Esophagus squamous epithelium (tissue), 5 donors: ENCODE data around the gene SETD5. TPM values are rescaled to one million over a fixed set of nuclear protein-coding genes. Genes with fewer than 3 reads are reported as not detected.

Source experiments
- DNase-seq: peaks from one replicate; lab custom pipeline; 2025; lab: John Stamatoyannopoulos, UW
- H3K27ac ChIP-seq, 4 donors: fragments of 200-600 bp; sonication (generic); one replicate each; pipeline ENCODE4 v1.5.1; 2016 to 2019; ENCODE audit warnings: mild to moderate bottlenecking in 1 of 4
- H3K27me3 ChIP-seq, 4 donors: fragments of 200-600 bp; sonication (generic); 1 replicate in 3 of 4; 2 replicates in 1 of 4; pipeline versions ENCODE4 v1.5.1 to v1.6.0; 2017 to 2021; ENCODE audit warnings: antibody characterized with exemption in 1 of 4
- H3K36me3 ChIP-seq, 3 donors: fragments of 200-600 bp; sonication (generic); one replicate each; pipeline ENCODE4 v1.5.1; 2016 to 2019
- H3K4me1 ChIP-seq, 3 donors: fragments of 200-600 bp; sonication (generic); one replicate each; pipeline ENCODE4 v1.5.1; 2017 to 2019
- H3K4me3 ChIP-seq, 4 donors: fragments of 200-600 bp; sonication (generic); 1 replicate in 3 of 4; 2 replicates in 1 of 4; pipeline ENCODE4 v1.5.1; 2016 to 2019; ENCODE audit warnings: mild to moderate bottlenecking in 2 of 4, moderate library complexity in 1 of 4
- H3K9me3 ChIP-seq, 3 donors: fragments of 200-600 bp; sonication (generic); one replicate each; pipeline ENCODE4 v1.5.1; 2016 to 2019
- POLR2A ChIP-seq, 4 donors: fragments of 450-650 bp; IDR thresholded peaks; one replicate each; pipeline ENCODE4 v1.6.1; 2017; ENCODE audit warnings: antibody characterized with exemption in 4 of 4, mild to moderate bottlenecking in 4 of 4, moderate library complexity in 3 of 4
- WGBS, 2 donors: methylation state at CpG; one replicate each; pipeline ENCODE4 v1.1.5; 2018; 5-methylcytosine and 5-hydroxymethylcytosine counted together
- intact Hi-C: fragments of 100-400 bp; cut with DNase I; formaldehyde crosslinking; loops from one replicate; pipeline ENCODE4 v1.15.0; 2022
- total RNA-seq, 4 donors: library from RNA; depleted of rRNA; stranded (reverse); fragments of >200 nt; gene quantifications; one replicate each; pipeline ENCODE4 v1.1.0, GENCODE V29; 2016
- TF ChIP-seq, protein P1 (sequence below), 6 experiments: fragments of 450-650 bp in 4 of 6; fragments of 200-600 bp in 2 of 6; sonication (generic) in 2 of 6; IDR thresholded peaks; one replicate each; pipeline ENCODE4 v1.5.1; 2016 to 2019; ENCODE audit warnings: antibody characterized with exemption in 6 of 6, mild to moderate bottlenecking in 4 of 6, moderate library complexity in 4 of 6
- donor health status: DM: yes; HTN: yes; CAD: no.

Gene SETD5
- total RNA-seq, 4 donors from 2014 or later, result 41.8 to 89.3 (median 54.4) TPM

DNA sequence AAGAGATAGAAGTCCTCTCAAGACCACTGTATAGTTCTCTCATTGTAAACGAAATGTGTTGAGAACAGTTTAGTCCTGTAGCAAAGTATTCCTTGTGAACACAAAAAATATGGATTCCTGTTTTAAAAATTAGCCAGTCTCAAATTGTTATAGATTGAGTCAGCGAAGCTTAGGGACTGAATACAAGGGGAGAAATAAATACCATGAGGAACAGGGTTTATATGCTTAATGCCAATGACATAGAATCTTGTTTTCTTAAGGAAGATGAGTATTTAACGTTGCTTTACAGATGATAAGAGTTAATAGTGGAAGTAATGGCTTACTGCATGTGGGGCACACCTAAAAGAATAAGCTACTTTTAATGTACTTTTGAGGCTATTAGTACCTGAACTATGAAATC, 37.9 kb downstream of the SETD5 start:
- intact Hi-C loops, result no loop called here
- no peaks in the 10 kb centered on the region for H3K4me1 ChIP-seq
- DNase-seq, result no peak
- H3K27ac ChIP-seq, result no peak overlapping the region
- H3K9me3 ChIP-seq, result no peaks in the 10 kb centered on the region
- no peaks in the 10 kb centered on the region for H3K27me3 ChIP-seq
- TF ChIP-seq POLR2A (IDR thresholded peaks at IDR 0.05), result no peak
- TF ChIP-seq, protein P1, sequence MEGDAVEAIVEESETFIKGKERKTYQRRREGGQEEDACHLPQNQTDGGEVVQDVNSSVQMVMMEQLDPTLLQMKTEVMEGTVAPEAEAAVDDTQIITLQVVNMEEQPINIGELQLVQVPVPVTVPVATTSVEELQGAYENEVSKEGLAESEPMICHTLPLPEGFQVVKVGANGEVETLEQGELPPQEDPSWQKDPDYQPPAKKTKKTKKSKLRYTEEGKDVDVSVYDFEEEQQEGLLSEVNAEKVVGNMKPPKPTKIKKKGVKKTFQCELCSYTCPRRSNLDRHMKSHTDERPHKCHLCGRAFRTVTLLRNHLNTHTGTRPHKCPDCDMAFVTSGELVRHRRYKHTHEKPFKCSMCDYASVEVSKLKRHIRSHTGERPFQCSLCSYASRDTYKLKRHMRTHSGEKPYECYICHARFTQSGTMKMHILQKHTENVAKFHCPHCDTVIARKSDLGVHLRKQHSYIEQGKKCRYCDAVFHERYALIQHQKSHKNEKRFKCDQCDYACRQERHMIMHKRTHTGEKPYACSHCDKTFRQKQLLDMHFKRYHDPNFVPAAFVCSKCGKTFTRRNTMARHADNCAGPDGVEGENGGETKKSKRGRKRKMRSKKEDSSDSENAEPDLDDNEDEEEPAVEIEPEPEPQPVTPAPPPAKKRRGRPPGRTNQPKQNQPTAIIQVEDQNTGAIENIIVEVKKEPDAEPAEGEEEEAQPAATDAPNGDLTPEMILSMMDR (IDR thresholded peaks at IDR 0.05), result no peak
- peaks cover 35 to 100% (median 76%) of the 10 kb centered on the region in 3 donors for H3K36me3 ChIP-seq
- WGBS, 2 donors, result 78 to 92% methylated on average over 3 of the region's 3 CpGs
- no peak overlapping the region for H3K4me3 ChIP-seq

GRCh38 chr3:9439331-9439730, 41.9 kb downstream of the SETD5 start:
- intact Hi-C loops, result no loop called here
- DNase-seq, result no peak
- Histone ChIP-seq H3K27me3 (no peaks in the 10 kb centered on the region), H3K27ac (no peak overlapping the region), H3K9me3 (no peaks in the 10 kb centered on the region), H3K4me1 (no peaks in the 10 kb centered on the region), H3K4me3 (no peak overlapping the region), H3K36me3 (peaks cover 37 to 100% (median 80%) of the 10 kb centered on the region in 3 donors)
- no peak for TF ChIP-seq POLR2A (IDR thresholded peaks at IDR 0.05)
- TF ChIP-seq, protein P1 (IDR thresholded peaks at IDR 0.05), result no peak
- 15 to 25% methylated on average over 1 of the region's 1 CpG for WGBS, 2 donors

DNA sequence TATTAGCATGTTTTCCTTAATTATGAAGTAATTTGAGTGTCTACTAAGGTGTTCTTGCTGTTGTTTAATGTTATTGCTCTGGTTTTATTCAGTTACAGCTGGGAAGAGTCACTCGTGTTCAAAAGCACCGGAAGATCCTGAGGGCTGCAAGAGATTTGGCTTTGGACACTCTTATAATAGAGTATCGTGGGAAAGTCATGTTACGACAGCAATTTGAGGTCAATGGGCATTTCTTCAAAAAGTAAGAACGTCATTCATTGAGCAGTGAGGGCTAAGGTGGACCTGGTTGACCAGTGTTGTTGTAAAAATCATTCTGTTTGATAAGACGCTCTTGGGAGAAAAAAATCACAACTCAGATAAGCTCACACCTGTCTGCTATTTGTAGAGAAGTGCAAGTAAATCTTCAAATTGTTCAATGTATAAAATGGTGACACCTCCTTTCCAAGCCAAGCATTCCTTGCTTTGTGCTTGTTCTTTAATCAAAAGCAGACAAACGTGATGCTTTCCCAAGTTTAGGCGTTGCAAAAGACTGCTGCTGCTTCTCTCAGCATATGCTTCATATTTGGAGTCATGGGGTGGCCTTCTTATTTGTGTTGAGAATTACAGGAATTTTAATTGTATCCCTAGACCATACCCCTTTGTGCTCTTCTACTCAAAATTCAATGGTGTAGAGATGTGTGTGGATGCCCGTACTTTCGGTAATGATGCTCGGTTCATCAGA, 44.2 kb downstream of the SETD5 start:
- Histone ChIP-seq H3K9me3 (no peaks in the 10 kb centered on the region), H3K27ac (no peak overlapping the region), H3K4me3 (no peak overlapping the region), H3K4me1 (no peaks in the 10 kb centered on the region), H3K27me3 (no peaks in the 10 kb centered on the region), H3K36me3 (peaks cover 15 to 100% (median 80%) of the 10 kb centered on the region in 3 donors)
- intact Hi-C loops, result no loop called here
- DNase-seq, result no peak
- TF ChIP-seq, protein P1 (IDR thresholded peaks at IDR 0.05), result no peak
- no peak for TF ChIP-seq POLR2A (IDR thresholded peaks at IDR 0.05)
- WGBS, 2 donors, result 88 to 92% methylated on average over 11 of the region's 11 CpGs

GRCh38 chr3:9448071-9448470, 50.7 kb downstream of the SETD5 start:
- Histone ChIP-seq H3K27me3 (no peaks in the 10 kb centered on the region), H3K36me3 (peaks cover 8 to 100% (median 51%) of the 10 kb centered on the region in 3 donors), H3K4me3 (no peak overlapping the region), H3K9me3 (no peaks in the 10 kb centered on the region), H3K4me1 (no peaks in the 10 kb centered on the region), H3K27ac (no peak overlapping the region)
- TF ChIP-seq, protein P1 (IDR thresholded peaks at IDR 0.05), result no peak
- TF ChIP-seq POLR2A (IDR thresholded peaks at IDR 0.05), result no peak
- intact Hi-C loops, result no loop called here
- DNase-seq, result no peak
- WGBS, 2 donors, result 73 to 81% methylated on average over 4 of the region's 4 CpGs

GRCh38 chr3:9448643-9449042, 51.2 kb downstream of the SETD5 start:
- intact Hi-C loops, result no loop called here
- H3K36me3 ChIP-seq, result peaks cover 8 to 100% (median 45%) of the 10 kb centered on the region in 3 donors
- no peak for DNase-seq

More at GRCh38 chr3:9448643-9449042, 51.2 kb downstream of the SETD5 start:
- Histone ChIP-seq H3K27me3 (no peaks in the 10 kb centered on the region), H3K9me3 (no peaks in the 10 kb centered on the region), H3K4me1 (no peaks in the 10 kb centered on the region), H3K27ac (no peak overlapping the region), H3K4me3 (no peak overlapping the region)
- WGBS, 2 donors, result 79 to 90% methylated on average over 1 of the region's 1 CpG
- TF ChIP-seq, protein P1 (IDR thresholded peaks at IDR 0.05), result no peak
- TF ChIP-seq POLR2A (IDR thresholded peaks at IDR 0.05), result no peak
